ENCODE data around the gene CFAP410.

Gene CFAP410

GRCh38 chr21:44282370-44282769, 56.8 kb downstream of the CFAP410 start:
- no peak overlapping the region for H3K27ac Mint-ChIP-seq
- no peak for TF ChIP-seq CTCF (IDR thresholded peaks at IDR 0.05)
- no peak for DNase-seq
- H3K4me3 Mint-ChIP-seq, result no peak overlapping the region
- H3K9me3 Mint-ChIP-seq, result no peaks in the 10 kb centered on the region
- H3K27me3 Mint-ChIP-seq (ENCODE audit: low read depth, poor library complexity), result peaks cover 53% of the 10 kb centered on the region
- H3K36me3 Mint-ChIP-seq (ENCODE audit: low read depth), result no peaks in the 10 kb centered on the region
- H3K4me1 Mint-ChIP-seq, result peaks cover 19% of the 10 kb centered on the region

- H3K27ac Mint-ChIP-seq, result no peak overlapping the region
- no peak for DNase-seq
- no peaks in the 10 kb centered on the region for H3K9me3 Mint-ChIP-seq
- peaks cover 59% of the 10 kb centered on the region for H3K27me3 Mint-ChIP-seq (ENCODE audit: low read depth, poor library complexity)
- peaks cover 19% of the 10 kb centered on the region for H3K4me1 Mint-ChIP-seq
- H3K36me3 Mint-ChIP-seq (ENCODE audit: low read depth), result no peaks in the 10 kb centered on the region
- TF ChIP-seq CTCF (IDR thresholded peaks at IDR 0.05), result no peak
- no peak overlapping the region for H3K4me3 Mint-ChIP-seq
Measured at GRCh38 chr21:44281801-44282200, 57.4 kb downstream of the CFAP410 start.

DNA sequence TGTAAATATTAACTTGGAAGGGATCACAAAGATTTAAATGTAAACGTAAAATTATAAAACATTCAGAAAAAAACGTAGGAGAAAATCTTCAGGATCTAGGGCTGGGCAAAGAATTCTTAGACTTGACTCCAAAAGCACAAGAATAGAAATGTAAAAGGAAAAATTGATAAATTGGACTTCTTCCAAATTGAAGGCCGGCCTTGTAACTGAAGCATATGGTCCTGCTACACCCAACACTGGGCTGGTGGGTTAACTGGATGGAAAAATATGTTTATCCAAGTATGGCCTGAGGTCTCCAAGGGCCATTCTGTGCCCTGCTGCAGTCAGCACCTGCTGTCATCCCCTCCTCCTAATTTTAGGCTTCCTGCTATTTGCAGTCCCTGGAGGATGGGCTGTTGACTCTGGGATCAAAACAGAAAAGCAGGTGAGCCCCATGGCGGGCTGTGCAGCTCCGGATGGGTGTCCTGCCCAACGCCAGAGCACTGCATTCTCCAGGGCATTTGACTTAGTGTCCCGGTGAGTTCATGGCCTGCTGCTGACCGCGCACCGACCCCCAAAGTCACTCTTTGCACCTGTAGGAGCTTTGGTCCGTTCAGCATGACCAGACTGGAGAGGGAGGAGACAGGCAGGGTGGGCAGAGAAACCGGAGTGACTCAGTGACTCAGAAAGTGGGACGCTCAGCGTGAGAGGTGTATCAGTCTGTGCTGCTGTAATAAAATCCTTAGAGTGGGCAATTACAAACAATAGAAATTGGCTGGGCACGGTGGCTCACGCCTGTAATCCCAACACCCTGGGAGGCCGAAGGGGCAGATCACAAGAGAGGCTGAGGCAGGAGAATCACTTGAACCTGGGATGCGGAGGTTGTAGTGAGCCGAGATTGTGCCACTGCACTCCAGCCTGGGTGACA, 59.6 kb downstream of the CFAP410 start:
- H3K36me3 Mint-ChIP-seq (ENCODE audit: low read depth), result no peaks in the 10 kb centered on the region
- no peak overlapping the region for H3K27ac Mint-ChIP-seq
- no peak overlapping the region for H3K4me3 Mint-ChIP-seq
- peaks cover 19% of the 10 kb centered on the region for H3K4me1 Mint-ChIP-seq
- no peak for TF ChIP-seq CTCF (IDR thresholded peaks at IDR 0.05)
- H3K27me3 Mint-ChIP-seq (ENCODE audit: low read depth, poor library complexity), result peaks cover 60% of the 10 kb centered on the region
- DNase-seq, result no peak
- H3K9me3 Mint-ChIP-seq, result peaks cover 8% of the 10 kb centered on the region

Measured in nephron progenitor cell (in vitro differentiated cells).